Measurements from ENCODE around the gene PTER. TPM values are rescaled to one million over a fixed set of nuclear protein-coding genes. Genes with fewer than 3 reads are reported as not detected.

Gene PTER
- total and polyA plus RNA-seq, 3 experiments from 2014 or later: 18.3 to 26.0 (median 24.1) TPM

DNA sequence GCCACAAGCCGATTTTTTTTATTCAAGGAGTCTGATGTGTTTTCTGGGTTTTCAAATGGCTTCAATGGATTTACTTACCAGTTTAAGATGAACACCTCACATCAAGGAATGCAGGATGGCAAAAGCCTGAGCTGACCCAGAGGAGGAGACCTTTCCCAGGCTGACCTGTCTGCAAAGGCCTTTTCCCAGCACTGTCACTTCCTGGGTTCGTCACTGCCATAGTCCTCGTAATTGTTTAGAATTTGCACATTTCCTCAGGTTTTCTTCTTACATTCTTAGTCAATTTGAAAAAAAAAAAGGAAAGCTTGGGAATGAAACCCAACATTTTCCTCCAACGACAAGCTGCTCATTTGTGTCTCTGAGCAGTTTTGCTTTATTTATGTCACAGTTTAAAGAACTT is 42.0 kb downstream of the PTER start:
- ChIA-PET POLR2A (no interaction called here), CTCF (no interaction called here)
- Mint-ChIP-seq H3K27me3 (no peaks in the 10 kb centered on the region), H3K36me3 (peaks cover 0 to 12% (median 2%) of the 10 kb centered on the region in 3 donors), H3K27ac (no peak overlapping the region), H3K4me1 (peaks cover 6 to 14% (median 12%) of the 10 kb centered on the region in 3 donors), H3K4me3 (no peak overlapping the region), H3K9me3 (no peaks in the 10 kb centered on the region)
- no peaks in the 10 kb centered on the region for H3K36me3 ChIP-seq (ENCODE audit: insufficient read depth, low read length)
- no peak for DNase-seq
- no peaks in the 10 kb centered on the region for H3K4me1 ChIP-seq (ENCODE audit: insufficient read depth, low read length)
- H3K9me3 ChIP-seq (ENCODE audit: low read length): no peaks in the 10 kb centered on the region
- no peaks in the 10 kb centered on the region for H3K27me3 ChIP-seq (ENCODE audit: insufficient read depth, low read length, poor library complexity, severe bottlenecking)
- H3K4me3 ChIP-seq (ENCODE audit: low read length): no peak overlapping the region
- H3K27ac ChIP-seq (ENCODE audit: low read depth, low read length): no peak overlapping the region

DNA sequence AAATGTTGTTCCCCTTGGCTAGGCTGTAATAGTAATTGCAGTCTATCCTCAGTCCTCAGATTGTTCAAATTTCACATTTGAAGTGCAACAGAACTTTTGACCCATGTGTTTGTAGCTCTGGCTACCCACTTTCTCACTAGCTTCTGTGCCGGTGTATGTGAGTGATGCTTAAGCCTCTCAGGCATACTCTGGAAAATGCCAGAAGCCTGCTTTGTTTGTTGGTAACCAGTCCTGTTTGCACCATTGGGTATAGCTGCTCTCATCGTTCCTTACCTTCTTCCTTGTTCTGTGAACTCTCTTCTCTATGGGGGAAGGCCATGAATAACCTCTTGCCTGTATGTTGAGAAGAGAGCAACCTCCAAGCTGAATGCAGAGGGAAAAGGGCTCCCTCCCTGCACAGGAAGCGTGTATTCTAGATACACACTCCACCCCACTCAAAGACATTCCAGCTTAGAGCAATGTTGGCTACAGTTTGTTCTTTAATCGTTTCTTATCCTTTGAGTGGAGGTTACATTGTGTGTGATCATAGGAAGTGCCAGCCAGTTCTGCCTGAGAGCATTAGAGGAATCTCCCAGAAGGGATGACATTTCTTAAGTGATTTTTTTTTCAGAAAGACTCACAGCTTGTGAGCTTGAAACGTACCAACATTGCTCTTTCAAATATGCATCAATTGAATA is 44.4 kb downstream of the PTER start:
- no peaks in the 10 kb centered on the region for H3K4me1 ChIP-seq (ENCODE audit: insufficient read depth, low read length)
- no peaks in the 10 kb centered on the region for H3K36me3 ChIP-seq (ENCODE audit: insufficient read depth, low read length)
- Mint-ChIP-seq H3K4me1 (peaks cover 1 to 18% (median 13%) of the 10 kb centered on the region in 3 donors), H3K27ac (no peak overlapping the region), H3K36me3 (peaks cover 9 to 30% (median 12%) of the 10 kb centered on the region in 3 donors), H3K27me3 (no peaks in the 10 kb centered on the region), H3K4me3 (no peak overlapping the region), H3K9me3 (no peaks in the 10 kb centered on the region)
- no peak overlapping the region for H3K4me3 ChIP-seq (ENCODE audit: low read length)
- H3K27ac ChIP-seq (ENCODE audit: low read depth, low read length): no peak overlapping the region
- ChIA-PET CTCF (no interaction called here), POLR2A (no interaction called here)
- no peak for DNase-seq
- H3K27me3 ChIP-seq (ENCODE audit: insufficient read depth, low read length, poor library complexity, severe bottlenecking): no peaks in the 10 kb centered on the region
- no peaks in the 10 kb centered on the region for H3K9me3 ChIP-seq (ENCODE audit: low read length)

DNA sequence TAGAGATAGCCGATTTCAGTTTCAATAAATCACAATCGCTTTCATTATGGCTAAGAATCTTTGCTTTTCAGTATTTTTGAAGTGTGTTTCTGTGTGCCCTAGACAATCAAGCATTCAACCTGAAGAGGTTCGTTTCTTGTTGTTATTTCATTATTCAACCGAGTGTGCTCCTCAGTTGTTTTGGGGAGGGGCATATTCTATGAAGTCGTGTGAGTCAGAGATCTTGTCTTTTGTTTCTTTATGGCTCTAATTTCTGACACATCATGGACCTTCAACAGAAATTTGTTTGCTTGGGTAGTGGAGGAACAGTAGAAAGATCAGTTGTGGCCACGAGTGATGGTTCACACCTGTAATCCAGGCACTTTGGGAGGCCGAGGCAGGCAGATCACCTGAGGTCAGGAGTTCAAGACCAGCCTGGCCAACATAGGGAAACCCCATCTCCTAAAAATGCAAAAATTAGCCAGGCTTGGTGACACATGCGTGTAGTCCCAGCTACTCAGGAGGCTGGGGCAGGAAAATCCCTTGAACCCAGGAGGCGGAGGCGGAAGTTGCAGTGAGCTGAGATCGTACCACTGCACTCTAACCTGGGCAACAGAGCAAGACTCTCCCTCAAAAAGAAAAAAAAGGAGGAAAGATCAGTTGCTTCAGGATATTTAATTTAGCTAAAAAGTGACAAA is 46.6 kb downstream of the PTER start:
- H3K4me1 ChIP-seq (ENCODE audit: insufficient read depth, low read length): no peaks in the 10 kb centered on the region
- H3K4me1 Mint-ChIP-seq: peaks cover 1 to 18% (median 13%) of the 10 kb centered on the region in 3 donors
- H3K27me3 ChIP-seq (ENCODE audit: insufficient read depth, low read length, poor library complexity, severe bottlenecking): no peaks in the 10 kb centered on the region
- ChIA-PET POLR2A (no interaction called here), CTCF (interaction anchor here (1.0 kb wide), 1 partner anchor 15 kb away, joined by 5 read pairs; no protein-coding TSS in a partner anchor)
- no peak overlapping the region for H3K4me3 ChIP-seq (ENCODE audit: low read length)
- no peak for DNase-seq
- H3K36me3 Mint-ChIP-seq: peaks cover 15 to 44% (median 21%) of the 10 kb centered on the region in 3 donors
- H3K4me3 Mint-ChIP-seq: no peak overlapping the region
- no peaks in the 10 kb centered on the region for H3K9me3 Mint-ChIP-seq
- H3K9me3 ChIP-seq (ENCODE audit: low read length): no peaks in the 10 kb centered on the region
- no peak overlapping the region for H3K27ac ChIP-seq (ENCODE audit: low read depth, low read length)
- no peaks in the 10 kb centered on the region for H3K36me3 ChIP-seq (ENCODE audit: insufficient read depth, low read length)
- H3K27me3 Mint-ChIP-seq: no peaks in the 10 kb centered on the region
- H3K27ac Mint-ChIP-seq: no peak overlapping the region

DNA sequence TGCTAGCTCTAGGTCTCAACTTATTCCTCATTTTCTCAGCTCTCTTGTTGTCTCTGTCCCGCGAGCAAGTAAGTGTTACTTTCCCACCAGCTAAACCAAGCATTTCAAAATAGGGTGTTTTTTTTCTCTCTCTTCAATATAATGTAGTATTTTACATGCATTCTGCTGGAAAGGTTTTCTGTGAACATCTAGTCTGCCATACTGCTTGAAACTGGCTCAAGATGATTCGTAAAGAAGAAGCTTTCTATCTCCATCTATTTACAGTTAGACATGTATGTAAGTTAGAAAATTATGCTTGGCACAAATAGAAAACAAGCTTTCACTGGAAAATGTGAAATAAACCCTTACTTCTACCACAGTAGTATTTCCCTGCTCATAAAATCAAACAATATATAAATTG is 53.7 kb downstream of the PTER start:
- no peak overlapping the region for H3K4me3 Mint-ChIP-seq
- no peaks in the 10 kb centered on the region for H3K4me1 ChIP-seq (ENCODE audit: insufficient read depth, low read length)
- peaks cover 0 to 4% (median 0%) of the 10 kb centered on the region in 3 donors for H3K4me1 Mint-ChIP-seq
- no peak overlapping the region for H3K27ac ChIP-seq (ENCODE audit: low read depth, low read length)
- no peaks in the 10 kb centered on the region for H3K9me3 ChIP-seq (ENCODE audit: low read length)
- ChIA-PET POLR2A (no interaction called here), CTCF (no interaction called here)
- peaks cover 13 to 57% (median 31%) of the 10 kb centered on the region in 3 donors for H3K36me3 Mint-ChIP-seq
- no peaks in the 10 kb centered on the region for H3K27me3 ChIP-seq (ENCODE audit: insufficient read depth, low read length, poor library complexity, severe bottlenecking)
- H3K36me3 ChIP-seq (ENCODE audit: insufficient read depth, low read length): no peaks in the 10 kb centered on the region
- peak overlapping the region in 1 of 8 donors; percentile 6 for H3K27ac Mint-ChIP-seq
- no peaks in the 10 kb centered on the region for H3K9me3 Mint-ChIP-seq
- DNase-seq: no peak
- H3K4me3 ChIP-seq (ENCODE audit: low read length): no peak overlapping the region
- H3K27me3 Mint-ChIP-seq: no peaks in the 10 kb centered on the region

DNA sequence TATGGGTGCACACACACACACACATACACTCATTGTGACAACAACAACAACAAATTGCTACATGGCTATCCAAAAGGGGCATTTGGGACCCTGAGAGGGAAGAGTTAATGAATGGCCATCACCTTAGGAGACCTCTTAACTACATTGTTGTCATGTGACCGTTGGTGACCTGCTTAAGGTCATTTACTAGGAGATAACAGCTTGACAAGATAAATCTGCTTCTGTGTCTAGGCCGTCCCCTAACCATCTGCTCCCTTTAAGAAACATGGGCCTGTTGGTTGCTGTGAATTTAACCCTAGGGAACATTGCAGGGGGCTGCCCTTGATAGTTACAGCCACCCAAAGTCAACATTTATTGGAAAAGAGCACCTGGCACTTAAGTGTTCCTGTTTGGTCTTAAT is 55.1 kb downstream of the PTER start:
- H3K27me3 ChIP-seq (ENCODE audit: insufficient read depth, low read length, poor library complexity, severe bottlenecking): no peaks in the 10 kb centered on the region
- no peaks in the 10 kb centered on the region for H3K9me3 ChIP-seq (ENCODE audit: low read length)
- Mint-ChIP-seq H3K4me3 (no peak overlapping the region), H3K27me3 (peaks cover 0 to 2% of the 10 kb centered on the region in 2 donors), H3K9me3 (no peaks in the 10 kb centered on the region), H3K4me1 (peaks cover 0 to 8% (median 5%) of the 10 kb centered on the region in 3 donors), H3K36me3 (peaks cover 4 to 53% (median 31%) of the 10 kb centered on the region in 3 donors), H3K27ac (peak overlapping the region in 1 of 8 donors; percentile 39)
- H3K36me3 ChIP-seq (ENCODE audit: insufficient read depth, low read length): no peaks in the 10 kb centered on the region
- H3K4me1 ChIP-seq (ENCODE audit: insufficient read depth, low read length): no peaks in the 10 kb centered on the region
- ChIA-PET POLR2A (no interaction called here), CTCF (no interaction called here)
- no peak overlapping the region for H3K27ac ChIP-seq (ENCODE audit: low read depth, low read length)
- H3K4me3 ChIP-seq (ENCODE audit: low read length): no peak overlapping the region
- no peak for DNase-seq

DNA sequence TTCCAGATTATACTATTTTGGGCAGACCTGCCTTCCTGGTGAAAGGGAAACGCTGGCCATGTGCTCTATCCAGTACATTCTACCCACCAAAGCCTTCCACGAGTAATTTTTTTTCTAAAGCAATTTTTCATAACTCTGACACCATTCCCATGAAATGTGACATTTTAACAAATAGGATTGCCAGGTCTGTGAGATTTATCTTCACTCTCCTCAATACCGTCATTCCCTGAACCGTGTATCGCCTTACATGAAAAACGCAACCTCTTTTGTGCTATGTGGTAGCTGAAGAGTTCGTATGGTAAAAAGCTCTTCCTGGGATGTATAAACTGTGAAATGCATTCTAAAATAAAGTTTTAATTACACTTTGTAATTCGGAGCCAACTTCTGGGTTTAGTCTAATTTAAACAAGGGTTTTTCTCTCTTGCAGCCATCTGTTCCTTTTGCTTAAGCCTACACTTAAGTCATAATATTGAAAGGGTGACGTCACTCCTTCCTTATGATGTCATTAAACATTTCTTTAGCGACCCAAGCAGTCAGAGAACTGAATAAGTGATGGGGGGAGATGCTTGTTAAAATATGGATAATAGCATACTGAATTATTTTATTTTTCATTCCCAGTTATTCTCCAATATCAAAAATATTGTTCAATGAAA is 57.2 kb downstream of the PTER start:
- Histone ChIP-seq H3K27ac (ENCODE audit: low read depth, low read length) (no peak overlapping the region), H3K36me3 (ENCODE audit: insufficient read depth, low read length) (no peaks in the 10 kb centered on the region), H3K9me3 (ENCODE audit: low read length) (no peaks in the 10 kb centered on the region), H3K4me1 (ENCODE audit: insufficient read depth, low read length) (no peaks in the 10 kb centered on the region), H3K4me3 (ENCODE audit: low read length) (no peak overlapping the region), H3K27me3 (ENCODE audit: insufficient read depth, low read length, poor library complexity, severe bottlenecking) (no peaks in the 10 kb centered on the region)
- DNase-seq: no peak
- ChIA-PET POLR2A (no interaction called here), CTCF (no interaction called here)
- H3K4me3 Mint-ChIP-seq: no peak overlapping the region
- peak overlapping the region in 1 of 8 donors; percentile 66 for H3K27ac Mint-ChIP-seq
- H3K36me3 Mint-ChIP-seq: peaks cover 0 to 55% (median 31%) of the 10 kb centered on the region in 3 donors
- H3K4me1 Mint-ChIP-seq: peaks cover 0 to 11% (median 5%) of the 10 kb centered on the region in 3 donors
- peaks cover 0 to 2% of the 10 kb centered on the region in 2 donors for H3K27me3 Mint-ChIP-seq
- no peaks in the 10 kb centered on the region for H3K9me3 Mint-ChIP-seq

DNA sequence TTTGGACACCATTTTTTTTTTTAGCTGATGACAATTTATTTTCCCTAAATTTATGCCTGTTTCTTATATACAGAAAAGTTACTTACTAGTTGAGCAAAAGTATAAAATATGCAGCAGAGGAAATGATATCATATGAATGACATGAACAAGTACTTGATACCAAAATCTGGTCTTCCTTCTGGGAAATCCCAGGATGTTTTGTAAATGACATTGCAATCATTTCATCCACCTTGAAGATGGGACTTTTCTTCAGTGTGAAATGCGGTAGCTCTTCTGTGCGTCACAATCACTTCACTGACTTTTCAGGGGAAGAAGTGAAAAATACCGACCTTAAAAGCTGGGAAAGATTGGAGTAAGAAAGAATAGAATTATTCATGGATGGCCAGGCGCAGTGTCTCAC is 61.1 kb downstream of the PTER start:
- ChIA-PET CTCF (interaction anchor here (1.1 to 2.2 kb wide), 2 partner anchors 14 to 23 kb away, joined by 3 to 5 read pairs; no protein-coding TSS in a partner anchor), POLR2A (no interaction called here)
- H3K4me3 Mint-ChIP-seq: no peak overlapping the region
- H3K4me3 ChIP-seq (ENCODE audit: low read length): no peak overlapping the region
- no peaks in the 10 kb centered on the region for H3K36me3 ChIP-seq (ENCODE audit: insufficient read depth, low read length)
- no peak overlapping the region for H3K27ac ChIP-seq (ENCODE audit: low read depth, low read length)
- H3K27me3 ChIP-seq (ENCODE audit: insufficient read depth, low read length, poor library complexity, severe bottlenecking): no peaks in the 10 kb centered on the region
- H3K27me3 Mint-ChIP-seq: peaks cover 0 to 2% of the 10 kb centered on the region in 2 donors
- no peak for DNase-seq
- H3K9me3 Mint-ChIP-seq: no peaks in the 10 kb centered on the region
- peak overlapping the region in 1 of 8 donors; percentile 5 for H3K27ac Mint-ChIP-seq
- no peaks in the 10 kb centered on the region for H3K4me1 ChIP-seq (ENCODE audit: insufficient read depth, low read length)
- H3K4me1 Mint-ChIP-seq: peaks cover 0 to 7% (median 5%) of the 10 kb centered on the region in 3 donors
- H3K9me3 ChIP-seq (ENCODE audit: low read length): no peaks in the 10 kb centered on the region
- peaks cover 7 to 49% (median 25%) of the 10 kb centered on the region in 3 donors for H3K36me3 Mint-ChIP-seq

DNA sequence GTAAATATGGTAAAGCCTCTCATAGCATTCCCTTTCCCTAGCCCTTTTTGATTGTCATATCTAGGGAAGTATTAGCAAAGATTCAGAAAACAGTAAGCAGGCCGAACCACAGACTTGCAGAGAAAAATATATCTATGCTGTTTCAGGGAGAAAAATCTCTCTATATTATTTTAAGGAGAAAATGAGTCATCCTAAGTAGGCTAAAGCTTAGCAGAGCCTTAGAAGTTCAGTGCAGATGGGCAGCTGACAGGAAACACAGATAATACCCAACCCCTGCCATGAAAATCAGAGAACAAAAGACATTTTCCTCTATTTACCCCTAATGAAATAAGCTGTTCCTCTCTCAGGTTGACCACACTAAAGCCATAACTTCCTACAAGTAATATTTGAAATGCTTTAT is 68.4 kb downstream of the PTER start:
- H3K4me3 Mint-ChIP-seq: no peak overlapping the region
- peaks cover 7% of the 10 kb centered on the region for H3K36me3 ChIP-seq (ENCODE audit: insufficient read depth, low read length)
- no peaks in the 10 kb centered on the region for H3K9me3 ChIP-seq (ENCODE audit: low read length)
- no peak overlapping the region for H3K27ac ChIP-seq (ENCODE audit: low read depth, low read length)
- ChIA-PET POLR2A (no interaction called here), CTCF (no interaction called here)
- H3K4me3 ChIP-seq (ENCODE audit: low read length): no peak overlapping the region
- H3K27me3 ChIP-seq (ENCODE audit: insufficient read depth, low read length, poor library complexity, severe bottlenecking): no peaks in the 10 kb centered on the region
- H3K4me1 Mint-ChIP-seq: no peaks in the 10 kb centered on the region
- H3K27me3 Mint-ChIP-seq: no peaks in the 10 kb centered on the region
- H3K27ac Mint-ChIP-seq: no peak overlapping the region
- H3K9me3 Mint-ChIP-seq: no peaks in the 10 kb centered on the region
- DNase-seq: no peak
- peaks cover 4 to 29% (median 13%) of the 10 kb centered on the region in 3 donors for H3K36me3 Mint-ChIP-seq
- no peaks in the 10 kb centered on the region for H3K4me1 ChIP-seq (ENCODE audit: insufficient read depth, low read length)
